Mucosa of stomach (tissue), 1 donor: ENCODE data around the gene SLC6A9.

Source experiments
- H3K27me3 ChIP-seq: one replicate; pipeline ENCODE4 v1.7.0; 2013; ENCODE audit warnings: mild to moderate bottlenecking, low read length; ENCODE audit not compliant: control insufficient read depth, insufficient read depth
- H3K36me3 ChIP-seq: one replicate; pipeline ENCODE4 v1.7.0; 2013; ENCODE audit warnings: low read length; ENCODE audit not compliant: control insufficient read depth, insufficient read depth
- H3K4me1 ChIP-seq: one replicate; pipeline ENCODE4 v1.7.0; 2013; ENCODE audit warnings: mild to moderate bottlenecking, low read length; ENCODE audit not compliant: control insufficient read depth, insufficient read depth
- H3K4me3 ChIP-seq: one replicate; pipeline ENCODE4 v1.7.0; 2013; ENCODE audit warnings: low read length
- H3K9ac ChIP-seq: one replicate; pipeline ENCODE4 v1.7.0; 2013; ENCODE audit warnings: mild to moderate bottlenecking, low read length, moderate library complexity
- H3K9me3 ChIP-seq: one replicate; pipeline ENCODE4 v1.7.0; 2013; ENCODE audit warnings: mild to moderate bottlenecking, low read length, moderate library complexity; ENCODE audit not compliant: control insufficient read depth
- donor health status: Pancreatic carcinoma.

SLC6A9 gene

GRCh38 chr1:43982808-43983207, 48.5 kb downstream of the SLC6A9 start:
- Histone ChIP-seq H3K4me3 (no peak overlapping the region), H3K9me3 (no peaks in the 10 kb centered on the region), H3K9ac (no peak overlapping the region), H3K27me3 (no peaks in the 10 kb centered on the region), H3K4me1 (peaks cover 45% of the 10 kb centered on the region), H3K36me3 (no peaks in the 10 kb centered on the region)

DNA sequence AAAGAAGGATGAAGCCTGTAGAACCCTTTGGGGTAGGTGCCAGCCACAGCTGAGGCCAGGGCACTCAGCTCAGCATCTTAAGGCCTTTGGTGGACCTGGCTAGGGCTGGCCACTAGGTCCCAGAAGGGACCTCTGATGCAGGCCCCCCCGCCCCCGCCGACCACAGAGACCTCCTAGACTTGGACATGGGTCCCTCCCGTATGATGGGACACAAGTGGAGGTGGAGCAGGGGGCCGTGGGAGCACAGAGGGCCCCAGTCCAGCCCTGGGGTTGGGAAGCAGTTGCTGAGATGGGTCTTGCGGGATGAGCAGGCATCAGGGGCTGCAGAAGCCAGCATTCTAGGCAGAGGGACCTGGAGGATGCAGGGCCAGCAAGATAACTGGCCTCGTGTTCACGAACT, 49.0 kb downstream of the SLC6A9 start:
- H3K27me3 ChIP-seq, result no peaks in the 10 kb centered on the region
- no peaks in the 10 kb centered on the region for H3K36me3 ChIP-seq
- H3K4me1 ChIP-seq, result peaks cover 43% of the 10 kb centered on the region
- H3K4me3 ChIP-seq, result no peak overlapping the region
- H3K9ac ChIP-seq, result no peak overlapping the region
- no peaks in the 10 kb centered on the region for H3K9me3 ChIP-seq

- Histone ChIP-seq H3K9me3 (no peaks in the 10 kb centered on the region), H3K36me3 (peaks cover 3% of the 10 kb centered on the region), H3K9ac (no peak overlapping the region), H3K27me3 (no peaks in the 10 kb centered on the region), H3K4me1 (peaks cover 43% of the 10 kb centered on the region), H3K4me3 (no peak overlapping the region)
These were observed 49.6 kb downstream of the SLC6A9 start for GRCh38 chr1:43981636-43982035.

- H3K4me3 ChIP-seq, result no peak overlapping the region
- no peaks in the 10 kb centered on the region for H3K27me3 ChIP-seq
- H3K4me1 ChIP-seq, result peaks cover 43% of the 10 kb centered on the region
- peaks cover 6% of the 10 kb centered on the region for H3K36me3 ChIP-seq
- no peaks in the 10 kb centered on the region for H3K9me3 ChIP-seq
- H3K9ac ChIP-seq, result no peak overlapping the region
These were observed 50.1 kb downstream of the SLC6A9 start for GRCh38 chr1:43981135-43981491.

DNA sequence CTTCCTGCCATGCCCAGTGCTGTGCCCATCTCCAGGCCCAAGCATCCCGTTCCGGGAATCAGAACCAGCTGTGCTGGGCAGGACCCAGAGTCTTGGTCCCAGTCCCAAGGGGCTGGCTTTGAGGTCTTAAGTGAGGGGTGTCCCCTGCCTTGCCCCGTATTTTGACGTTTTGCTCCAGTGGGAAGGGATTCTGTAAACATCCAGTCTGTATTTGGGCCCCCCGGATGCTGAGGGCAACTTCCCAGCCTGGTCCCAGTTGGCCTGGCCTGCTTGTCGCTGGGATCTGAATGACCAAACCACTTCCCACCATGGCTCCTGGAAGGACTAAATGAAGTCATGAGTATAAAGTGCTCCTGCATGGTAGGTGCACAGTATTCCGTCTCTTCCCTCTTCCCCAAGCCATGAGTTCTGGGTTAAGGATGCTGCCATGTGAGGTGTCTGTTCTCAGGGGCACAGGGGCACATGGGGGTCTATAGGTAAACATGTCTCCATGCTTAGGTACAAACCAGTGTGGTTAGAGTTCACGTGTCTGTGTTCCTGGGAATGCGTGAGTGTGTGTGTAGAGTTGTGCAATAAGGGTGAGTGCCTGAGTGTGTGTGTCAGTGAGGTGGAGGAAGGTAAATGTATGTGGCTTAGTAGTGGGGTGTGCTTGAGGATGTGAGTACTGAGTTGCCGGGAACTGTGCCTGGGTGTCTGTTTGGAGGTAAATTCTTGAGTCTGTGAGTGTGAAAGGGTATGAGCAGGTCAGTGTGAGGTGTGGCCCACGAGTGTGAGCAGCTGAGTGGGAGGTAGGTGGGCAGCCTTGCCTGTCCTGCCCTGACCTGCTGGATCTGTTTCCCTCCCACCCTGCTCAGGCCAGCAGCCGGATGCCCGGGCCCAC, 50.8 kb downstream of the SLC6A9 start:
- Histone ChIP-seq H3K9ac (no peak overlapping the region), H3K4me1 (peaks cover 47% of the 10 kb centered on the region), H3K27me3 (no peaks in the 10 kb centered on the region), H3K4me3 (no peak overlapping the region), H3K9me3 (no peaks in the 10 kb centered on the region), H3K36me3 (peaks cover 6% of the 10 kb centered on the region)

GRCh38 chr1:43979528-43980254, 51.6 kb downstream of the SLC6A9 start:
- peak overlapping the region; percentile 42 for H3K4me3 ChIP-seq
- peaks cover 6% of the 10 kb centered on the region for H3K36me3 ChIP-seq
- H3K4me1 ChIP-seq, result peaks cover 49% of the 10 kb centered on the region
- no peaks in the 10 kb centered on the region for H3K9me3 ChIP-seq
- no peaks in the 10 kb centered on the region for H3K27me3 ChIP-seq
- peak overlapping the region; percentile 9 for H3K9ac ChIP-seq

DNA sequence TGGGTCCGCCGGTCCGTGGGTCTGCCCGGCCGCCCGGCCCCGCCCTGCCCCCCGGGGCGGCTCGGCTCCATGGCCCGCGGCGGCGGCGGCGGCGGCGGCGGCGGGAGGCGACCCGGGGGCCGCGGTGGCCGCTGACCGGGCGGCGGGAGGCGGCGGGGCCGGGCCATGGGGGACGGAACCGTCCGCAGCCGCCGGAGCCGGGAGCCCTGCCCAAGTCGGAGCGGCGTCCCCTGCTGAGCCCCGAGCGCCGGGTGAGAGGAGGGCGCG, 52.1 kb downstream of the SLC6A9 start:
- Histone ChIP-seq H3K4me3 (no peak overlapping the region), H3K36me3 (peaks cover 6% of the 10 kb centered on the region)

GRCh38 chr1:43978551-43979260, 52.6 kb downstream of the SLC6A9 start, which contains the start of gene B4GALT2:
Gene B4GALT2 (plus strand): TSS chr1:43979210. CDS start chr1:43981161, 1,951 bp downstream.
- peak within 1 kb of the TSS; percentile 49 for H3K9ac ChIP-seq
- H3K9me3 ChIP-seq, result no peaks in the 10 kb centered on the region
- no peaks in the 10 kb centered on the region for H3K27me3 ChIP-seq
- peak within 1 kb of the TSS; percentile 42 for H3K4me3 ChIP-seq
- peaks cover 6% of the 10 kb centered on the region for H3K36me3 ChIP-seq
- H3K4me1 ChIP-seq, result peaks cover 49% of the 10 kb centered on the region

More for the DNA sequence above, 52.1 kb downstream of the SLC6A9 start:
- Histone ChIP-seq H3K9ac (no peak overlapping the region), H3K4me1 (peaks cover 49% of the 10 kb centered on the region), H3K27me3 (no peaks in the 10 kb centered on the region), H3K9me3 (no peaks in the 10 kb centered on the region)

- H3K36me3 ChIP-seq, result peaks cover 6% of the 10 kb centered on the region
- no peaks in the 10 kb centered on the region for H3K27me3 ChIP-seq
- no peak overlapping the region for H3K9ac ChIP-seq
- peaks cover 49% of the 10 kb centered on the region for H3K4me1 ChIP-seq
- no peaks in the 10 kb centered on the region for H3K9me3 ChIP-seq
- no peak overlapping the region for H3K4me3 ChIP-seq
These were observed 53.1 kb downstream of the SLC6A9 start for GRCh38 chr1:43978264-43978550.

GRCh38 chr1:43977376-43978263, 53.6 kb downstream of the SLC6A9 start:
- peaks cover 49% of the 10 kb centered on the region for H3K4me1 ChIP-seq
- no peaks in the 10 kb centered on the region for H3K27me3 ChIP-seq
- no peak overlapping the region for H3K4me3 ChIP-seq
- no peaks in the 10 kb centered on the region for H3K9me3 ChIP-seq
- H3K9ac ChIP-seq, result no peak overlapping the region
- peaks cover 6% of the 10 kb centered on the region for H3K36me3 ChIP-seq

DNA sequence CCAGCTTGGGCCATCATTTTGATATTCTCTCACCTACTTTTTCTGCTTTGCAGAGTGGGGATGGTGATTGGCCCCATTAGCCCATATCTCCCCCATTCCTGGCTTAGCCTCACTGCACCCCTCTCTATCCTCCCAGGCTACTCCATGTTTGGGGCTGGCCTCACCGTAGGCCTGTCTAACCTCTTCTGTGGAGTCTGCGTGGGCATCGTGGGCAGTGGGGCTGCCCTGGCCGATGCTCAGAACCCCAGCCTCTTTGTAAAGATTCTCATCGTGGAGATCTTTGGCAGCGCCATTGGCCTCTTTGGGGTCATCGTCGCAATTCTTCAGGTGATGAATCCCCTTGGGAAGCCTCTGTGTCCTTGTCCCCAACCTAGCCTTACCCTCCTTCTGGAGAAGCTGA, 54.4 kb downstream of the SLC6A9 start:
- Histone ChIP-seq H3K9ac (no peak overlapping the region), H3K27me3 (no peaks in the 10 kb centered on the region), H3K36me3 (peaks cover 6% of the 10 kb centered on the region), H3K4me3 (no peak overlapping the region), H3K9me3 (no peaks in the 10 kb centered on the region), H3K4me1 (peaks cover 49% of the 10 kb centered on the region)
